CD4-positive, alpha-beta T cell (primary cell): Measurements from ENCODE around the gene HDHD3. TPM values are rescaled to one million over a fixed set of nuclear protein-coding genes. Genes with fewer than 3 reads are reported as not detected.
A peak's percentile ranks its signal among the peaks of the same experiment; 100 is the strongest.

ENCODE experiments used
- ATAC-seq: fragments of 200-7000 bp; cut with Tn5 transposase; one replicate; pipeline ENCODE4 v1.10.0; 2022; ENCODE audit warnings: mild to moderate bottlenecking; ENCODE audit not compliant: poor library complexity
- CTCF ChIA-PET: fragments of 350-600 bp; sonication (Branson Sonifier 250); formaldehyde crosslinking; loops from one replicate; lab custom pipeline; 2021; ENCODE audit warnings: antibody characterized with exemption, inconsistent platforms; lab: Charles Lee
- POLR2A ChIA-PET: fragments of 350-600 bp; sonication (Branson Sonifier 250); formaldehyde crosslinking; loops from one replicate; lab custom pipeline; 2021; ENCODE audit warnings: antibody characterized with exemption, inconsistent platforms; lab: Charles Lee
- DNase-seq, 14 experiments: peaks; one replicate each; pipeline ENCODE4 v3.0.0-alpha.2; 2013 to 2020; ENCODE audit warnings: mixed read lengths in 2 of 14
- H3K27ac ChIP-seq, 2 donors: one replicate each; pipeline versions ENCODE4 v1.5.1 to v1.7.0; 2013; ENCODE audit warnings: low read length in 2 of 2, low read depth in 1 of 2, mild to moderate bottlenecking in 1 of 2
- H3K27me3 ChIP-seq, 2 experiments: 1 replicate in 1 of 2; 2 replicates in 1 of 2; pipeline versions ENCODE4 v1.6.1 to v1.7.0; 2013; ENCODE audit warnings: low read length in 2 of 2, control low read depth in 1 of 2, mild to moderate bottlenecking in 1 of 2, moderate library complexity in 1 of 2; ENCODE audit not compliant: insufficient read depth in 2 of 2, control insufficient read depth in 1 of 2
- H3K36me3 ChIP-seq: one replicate; pipeline ENCODE4 v1.6.1; 2013; ENCODE audit warnings: low read length, control low read depth; ENCODE audit not compliant: insufficient read depth
- H3K4me1 ChIP-seq: one replicate; pipeline ENCODE4 v1.6.1; 2013; ENCODE audit warnings: low read length, control low read depth; ENCODE audit not compliant: insufficient read depth
- H3K4me3 ChIP-seq: one replicate; pipeline ENCODE4 v1.5.1; 2013; ENCODE audit warnings: mild to moderate bottlenecking, low read length, moderate library complexity
- H3K9me3 ChIP-seq, 2 experiments: 1 replicate in 1 of 2; 2 replicates in 1 of 2; pipeline versions ENCODE4 v1.6.1 to v1.7.0; 2013; ENCODE audit warnings: low read length in 2 of 2, mild to moderate bottlenecking in 2 of 2, control low read depth in 1 of 2, moderate library complexity in 1 of 2; ENCODE audit not compliant: control insufficient read depth in 1 of 2, insufficient read depth in 1 of 2
- H3K27ac Mint-ChIP-seq: one replicate; pipeline ENCODE4 v1.8.0; 2020; ENCODE audit warnings: mixed read lengths
- H3K27me3 Mint-ChIP-seq: one replicate; pipeline ENCODE4 v1.8.0; 2021; ENCODE audit warnings: mixed read lengths
- H3K36me3 Mint-ChIP-seq: one replicate; pipeline ENCODE4 v1.8.0; 2021; ENCODE audit warnings: low read depth, mixed read lengths
- H3K4me1 Mint-ChIP-seq: one replicate; pipeline ENCODE4 v1.8.0; 2021; ENCODE audit warnings: low read depth, mixed read lengths
- H3K4me3 Mint-ChIP-seq: one replicate; pipeline ENCODE4 v1.8.0; 2020; ENCODE audit warnings: mild to moderate bottlenecking, mixed read lengths
- H3K9me3 Mint-ChIP-seq: one replicate; pipeline ENCODE4 v1.8.0; 2020; ENCODE audit warnings: mixed read lengths
- intact Hi-C, 2 experiments: fragments of 100-400 bp; cut with DNase I in 1 of 2; cut with micrococcal nuclease in 1 of 2; formaldehyde crosslinking; loops; one replicate each; pipeline versions ENCODE4 v1.15.1 to v1.9.0; 2023 to 2025; cut with DNase I, micrococcal nuclease
- polyA plus RNA-seq, 2 donors: library from polyadenylated mRNA; unstranded; fragments of 120-200 nt; gene quantifications; one replicate each; pipeline ENCODE4 v1.2.1, GENCODE V29; 2013
- total RNA-seq, 174 experiments: library from RNA in 2 of 174; stranded (reverse) in 2 of 174; gene quantifications; one replicate each; pipeline ENCODE4 v1.2.3 and lab custom pipeline; 2021 to 2026
- TF ChIP-seq, protein P1 (sequence below): fragments of 200-600 bp; IDR thresholded peaks from one replicate; pipeline ENCODE4 v1.8.0; 2022; ENCODE audit warnings: antibody characterized with exemption, mild to moderate bottlenecking

HDHD3 gene, protein sequence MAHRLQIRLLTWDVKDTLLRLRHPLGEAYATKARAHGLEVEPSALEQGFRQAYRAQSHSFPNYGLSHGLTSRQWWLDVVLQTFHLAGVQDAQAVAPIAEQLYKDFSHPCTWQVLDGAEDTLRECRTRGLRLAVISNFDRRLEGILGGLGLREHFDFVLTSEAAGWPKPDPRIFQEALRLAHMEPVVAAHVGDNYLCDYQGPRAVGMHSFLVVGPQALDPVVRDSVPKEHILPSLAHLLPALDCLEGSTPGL
- 10 to 100 TPM; 12.8 to 13.2 TPM for total RNA-seq
- polyA plus RNA-seq (2013, experiment 1 of 2): 17.5 TPM
- 19.2 TPM for polyA plus RNA-seq (2013, experiment 2 of 2)
- 4.0 to 28.1 (median 15.3) reads per million in 172 experiments for total RNA-seq (lab: John Stamatoyannopoulos, UW)

DNA sequence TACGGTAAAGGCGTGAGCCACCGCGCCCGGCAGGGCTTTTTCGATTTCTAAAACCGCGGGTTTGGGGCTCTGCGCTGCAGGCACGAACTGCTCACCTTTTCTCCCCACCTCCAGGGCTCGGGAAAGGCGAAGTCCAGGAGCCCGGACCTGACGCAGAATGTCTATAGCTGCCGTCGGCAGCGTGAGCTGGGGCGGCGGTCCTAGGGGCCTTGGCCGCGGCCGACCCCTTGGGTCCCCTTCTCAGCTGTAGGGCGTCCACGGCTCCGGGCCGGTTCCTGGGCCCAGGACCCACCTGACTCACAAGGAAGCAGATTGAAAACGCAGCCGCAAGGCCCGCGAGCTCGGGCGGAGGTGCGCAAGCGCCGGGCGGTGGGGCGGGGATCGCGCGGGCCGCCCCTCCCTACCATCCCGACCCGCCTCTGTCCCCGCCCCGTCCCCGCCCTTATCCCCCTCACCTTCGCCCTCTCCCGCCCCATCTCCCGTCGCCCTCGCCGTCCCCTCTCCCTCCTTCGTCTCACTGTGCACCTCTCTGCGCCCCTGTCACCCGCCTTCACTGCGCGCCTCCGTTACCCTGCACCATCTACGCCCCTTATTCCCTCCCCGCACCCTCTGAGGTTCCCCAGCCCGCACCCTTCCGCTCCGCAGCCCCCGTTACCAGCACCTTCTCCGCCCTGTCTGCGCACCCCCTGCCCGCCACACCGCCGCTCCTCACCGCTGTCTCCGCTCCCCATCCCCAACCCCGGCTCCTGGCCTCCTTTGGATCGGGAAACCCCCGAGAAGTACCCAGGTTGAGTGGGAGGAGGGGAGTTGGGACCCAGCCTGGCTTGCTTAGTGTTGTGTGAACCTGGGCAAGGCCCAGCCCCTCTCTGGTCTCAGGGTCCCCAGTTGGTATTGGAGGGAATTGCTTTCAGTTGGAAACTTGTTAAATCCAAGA, at the start of gene HDHD3:
Gene HDHD3 (minus strand): TSS at position 353 of the 934 bp plus-strand sequence. CDS start 2,632 bp downstream, outside the sequence.
- H3K9me3 Mint-ChIP-seq: no peaks in the 10 kb centered on the region
- Histone ChIP-seq H3K27ac (peak within 1 kb of the TSS; percentile 59 to 65), H3K4me3 (peak within 1 kb of the TSS; percentile 96), H3K4me1 (peaks cover 23% of the 10 kb centered on the region), H3K9me3 (no peaks in the 10 kb centered on the region), H3K36me3 (peaks cover 27% of the 10 kb centered on the region), H3K27me3 (no peaks in the 10 kb centered on the region)
- TF ChIP-seq, protein P1, sequence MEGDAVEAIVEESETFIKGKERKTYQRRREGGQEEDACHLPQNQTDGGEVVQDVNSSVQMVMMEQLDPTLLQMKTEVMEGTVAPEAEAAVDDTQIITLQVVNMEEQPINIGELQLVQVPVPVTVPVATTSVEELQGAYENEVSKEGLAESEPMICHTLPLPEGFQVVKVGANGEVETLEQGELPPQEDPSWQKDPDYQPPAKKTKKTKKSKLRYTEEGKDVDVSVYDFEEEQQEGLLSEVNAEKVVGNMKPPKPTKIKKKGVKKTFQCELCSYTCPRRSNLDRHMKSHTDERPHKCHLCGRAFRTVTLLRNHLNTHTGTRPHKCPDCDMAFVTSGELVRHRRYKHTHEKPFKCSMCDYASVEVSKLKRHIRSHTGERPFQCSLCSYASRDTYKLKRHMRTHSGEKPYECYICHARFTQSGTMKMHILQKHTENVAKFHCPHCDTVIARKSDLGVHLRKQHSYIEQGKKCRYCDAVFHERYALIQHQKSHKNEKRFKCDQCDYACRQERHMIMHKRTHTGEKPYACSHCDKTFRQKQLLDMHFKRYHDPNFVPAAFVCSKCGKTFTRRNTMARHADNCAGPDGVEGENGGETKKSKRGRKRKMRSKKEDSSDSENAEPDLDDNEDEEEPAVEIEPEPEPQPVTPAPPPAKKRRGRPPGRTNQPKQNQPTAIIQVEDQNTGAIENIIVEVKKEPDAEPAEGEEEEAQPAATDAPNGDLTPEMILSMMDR: no peak
- ChIA-PET POLR2A (interaction anchor here (0.7 to 2.3 kb wide), 13 partner anchors 20 to 205 kb away, joined by 3 to 22 read pairs (median 4); partner anchors contain the start of genes ALAD, C9orf43, CDC26 and FKBP15), CTCF (interaction anchor here (2.4 kb wide), 1 partner anchor 24 kb away, joined by 8 read pairs; the partner anchor contains the start of gene ALAD)
- DNase-seq: peak; percentile 50 to 93 (median 76)
- H3K27ac Mint-ChIP-seq: peak within 1 kb of the TSS; percentile 90
- peak; percentile 88 for ATAC-seq
- H3K4me1 Mint-ChIP-seq: peaks cover 21% of the 10 kb centered on the region
- no peaks in the 10 kb centered on the region for H3K27me3 Mint-ChIP-seq
- H3K4me3 Mint-ChIP-seq: peak within 1 kb of the TSS; percentile 87
- intact Hi-C loops: loop anchor here (1.0 to 2.0 kb wide), 4 partner anchors 24 to 102 kb away; partner anchors contain the start of genes ALAD (in 1 of the 2), C9orf43 (in 1 of the 2), CDC26 (in 1 of the 2) and POLE3 (in 1 of the 2)
- peaks cover 23% of the 10 kb centered on the region for H3K36me3 Mint-ChIP-seq

DNA sequence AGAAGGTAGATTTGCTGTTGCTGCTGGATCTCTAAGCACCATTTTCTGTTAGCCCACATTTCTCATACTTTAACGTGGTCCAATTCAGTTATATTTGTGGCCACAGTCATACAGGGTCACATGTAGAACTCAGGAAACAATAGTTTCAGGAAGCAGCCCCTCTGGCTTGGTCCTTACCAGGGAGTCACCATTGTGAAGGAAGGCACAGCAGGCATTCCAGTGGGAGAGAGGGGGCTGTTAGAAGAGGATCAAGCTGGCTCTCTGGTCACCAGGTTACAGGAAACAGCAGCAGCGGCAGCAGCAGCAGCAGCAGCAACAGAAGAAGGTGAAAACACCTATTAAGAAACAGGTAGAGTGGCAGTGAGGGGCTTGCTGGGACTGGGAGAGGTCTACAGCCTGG, 48.3 kb upstream of the HDHD3 start:
- Mint-ChIP-seq H3K27ac (no peak overlapping the region), H3K9me3 (no peaks in the 10 kb centered on the region), H3K27me3 (peaks cover 6% of the 10 kb centered on the region), H3K4me3 (no peak overlapping the region), H3K36me3 (no peaks in the 10 kb centered on the region), H3K4me1 (no peaks in the 10 kb centered on the region)
- DNase-seq (no peak), ATAC-seq (no peak)
- Histone ChIP-seq H3K9me3 (no peaks in the 10 kb centered on the region), H3K4me1 (no peaks in the 10 kb centered on the region), H3K27me3 (no peaks in the 10 kb centered on the region), H3K27ac (no peak overlapping the region), H3K4me3 (no peak overlapping the region), H3K36me3 (no peaks in the 10 kb centered on the region)
- POLR2A ChIA-PET: no interaction called here
- TF ChIP-seq, protein P1: no peak
- intact Hi-C loops: no loop called here
- CTCF ChIA-PET: no interaction called here

DNA sequence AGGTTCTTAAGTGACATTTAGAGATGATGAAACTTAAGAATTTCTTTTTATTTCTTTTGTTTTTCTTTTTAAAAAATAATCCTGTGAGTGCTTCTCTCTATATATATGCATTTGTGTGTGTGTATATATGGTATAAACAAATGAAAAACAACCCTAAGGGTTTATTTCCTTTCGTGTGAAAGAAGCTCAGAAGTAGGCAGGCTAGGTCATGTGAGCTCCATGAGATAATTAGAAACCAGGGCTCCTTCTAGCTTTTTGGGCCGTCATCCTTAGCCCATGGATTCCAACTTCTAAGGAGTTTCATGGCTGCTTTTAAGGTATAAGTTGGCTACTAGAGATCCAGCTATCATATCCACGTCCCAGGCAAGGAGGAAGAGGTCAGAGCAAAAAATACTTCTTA, 44.9 kb upstream of the HDHD3 start:
- intact Hi-C loops: no loop called here
- TF ChIP-seq, protein P1: no peak
- Mint-ChIP-seq H3K4me3 (no peak overlapping the region), H3K27me3 (peaks cover 6% of the 10 kb centered on the region), H3K4me1 (no peaks in the 10 kb centered on the region), H3K9me3 (no peaks in the 10 kb centered on the region), H3K27ac (no peak overlapping the region), H3K36me3 (no peaks in the 10 kb centered on the region)
- Histone ChIP-seq H3K36me3 (no peaks in the 10 kb centered on the region), H3K27ac (no peak overlapping the region), H3K4me1 (no peaks in the 10 kb centered on the region), H3K27me3 (no peaks in the 10 kb centered on the region), H3K4me3 (no peak overlapping the region), H3K9me3 (no peaks in the 10 kb centered on the region)
- no peak for DNase-seq
- CTCF ChIA-PET: no interaction called here
- POLR2A ChIA-PET: interaction anchor here (1.3 kb wide), 1 partner anchor 12 kb away, joined by 4 read pairs; the partner anchor contains the start of genes C9orf43 and POLE3
- ATAC-seq: no peak
